NCI-H345 (cell line): ENCODE measurements around the gene COX15.
"Not testable (repeated sequence)": the region's sequence is repeated elsewhere in the genome, so short reads cannot be mapped to it uniquely, and the experiment has no call there.

ENCODE experiments used
- DNase-seq: peaks from one replicate; lab custom pipeline; 2025; lab: John Stamatoyannopoulos, UW

The COX15 gene

DNA sequence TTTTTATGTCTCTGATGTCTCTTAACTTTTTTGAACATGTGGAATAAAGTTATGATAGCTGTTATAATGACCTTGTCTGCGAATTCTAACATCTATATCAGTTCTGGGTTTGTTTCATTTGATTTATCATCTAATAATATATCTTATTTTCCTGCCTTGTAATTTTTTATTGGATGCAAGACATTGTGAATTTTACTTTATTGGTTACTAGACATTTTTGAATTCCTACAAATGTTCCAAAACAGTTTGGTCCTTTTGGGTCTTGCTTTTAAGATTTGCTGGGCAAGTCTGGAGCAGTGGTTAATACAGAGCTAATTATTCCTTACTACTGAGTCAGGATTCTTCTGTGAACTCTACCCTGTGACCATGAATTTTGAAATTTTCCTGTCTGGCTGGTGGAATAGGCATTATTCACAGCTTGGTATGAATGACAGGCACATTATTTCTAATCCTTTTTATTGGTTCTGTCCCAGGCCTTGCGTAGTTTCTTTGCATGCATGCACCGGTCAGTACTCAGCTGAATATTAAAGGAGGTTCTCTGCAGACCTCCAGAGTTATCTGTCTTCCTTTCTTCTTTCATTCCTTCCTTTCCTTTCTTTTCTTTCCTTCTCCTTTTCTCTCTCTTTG lies 9.1 kb upstream of the COX15 start:
- DNase-seq = no peak

- DNase-seq = no peak
Measured at GRCh38 chr10:99740260-99740659, 8.3 kb upstream of the COX15 start.

GRCh38 chr10:99734111-99734510 lies 2.2 kb upstream of the COX15 start:
- DNase-seq = not testable (repeated sequence)

- DNase-seq = no peak
Measured at GRCh38 chr10:99733366-99733765, 1.4 kb upstream of the COX15 start.

DNA sequence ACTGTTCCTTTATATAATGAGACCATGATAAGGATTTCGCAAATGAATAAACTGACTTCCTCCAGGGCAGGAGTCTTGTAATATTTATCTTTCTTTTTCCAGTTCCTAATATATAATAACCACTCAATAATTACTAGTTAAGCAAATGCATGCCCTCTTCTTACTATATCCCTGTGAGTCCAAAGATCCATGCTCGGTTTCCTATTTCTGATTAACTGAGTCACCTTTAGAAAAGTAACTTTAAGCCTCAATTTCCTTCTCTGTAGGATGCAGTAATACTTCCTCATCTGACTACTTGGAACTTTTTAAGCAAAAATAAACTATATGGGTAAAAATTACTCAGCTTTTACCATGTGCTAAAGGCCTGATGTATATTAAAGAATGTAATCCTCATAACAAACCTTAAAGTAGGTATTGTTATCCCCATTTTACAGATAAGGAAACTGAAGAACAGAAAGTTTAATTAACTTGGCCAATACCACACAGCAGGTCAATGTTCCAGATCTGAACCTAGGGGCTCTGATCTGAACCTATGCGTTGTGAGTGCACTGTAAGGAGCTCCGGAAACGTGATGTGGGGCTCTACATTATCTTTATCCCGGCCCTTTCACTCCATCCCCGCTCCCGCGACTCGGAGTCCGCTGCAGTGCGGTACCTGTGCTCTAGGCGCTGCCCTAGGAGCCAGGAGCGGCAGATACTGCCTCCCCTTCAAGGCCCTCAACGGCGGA lies 458 bp downstream of the COX15 start:
- no peak for DNase-seq

DNA sequence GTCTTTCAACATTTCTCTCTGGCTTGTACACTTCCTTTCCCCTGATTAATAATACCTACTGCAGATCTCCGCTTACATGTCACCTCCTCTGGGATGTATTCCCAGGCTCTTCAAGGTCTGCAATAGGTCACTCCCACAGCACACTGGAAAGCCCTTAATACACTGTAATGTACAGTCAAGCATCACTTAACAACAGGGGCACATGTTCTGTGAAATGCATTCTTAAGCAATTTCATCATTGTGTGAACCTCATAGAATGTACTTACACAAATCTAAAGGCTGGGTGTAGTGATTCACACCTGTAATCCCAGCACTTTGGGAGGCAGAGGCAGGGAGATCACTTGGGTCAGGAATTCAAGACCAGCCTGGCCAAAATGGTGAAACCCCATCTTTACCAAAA lies 1.9 kb downstream of the COX15 start:
- no peak for DNase-seq

DNA sequence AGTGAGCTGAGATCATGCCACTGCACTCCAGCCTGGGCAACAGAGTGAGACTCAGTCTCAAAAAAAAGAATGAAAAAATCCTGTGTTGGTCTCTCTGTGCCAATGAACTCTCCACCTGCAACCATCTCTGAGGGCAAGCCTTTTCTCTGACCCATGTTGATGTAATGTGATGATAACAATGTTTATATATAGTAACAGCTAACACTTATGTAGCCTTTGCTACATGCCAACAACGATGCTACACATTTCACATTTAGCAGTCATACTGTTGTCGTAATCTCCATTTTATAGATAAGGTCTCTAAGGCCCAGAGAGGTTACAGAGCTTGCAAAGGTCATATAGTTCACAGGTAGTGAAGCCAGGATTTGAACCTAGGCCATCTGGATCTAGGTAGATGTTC lies 11.5 kb downstream of the COX15 start:
- no peak for DNase-seq

DNA sequence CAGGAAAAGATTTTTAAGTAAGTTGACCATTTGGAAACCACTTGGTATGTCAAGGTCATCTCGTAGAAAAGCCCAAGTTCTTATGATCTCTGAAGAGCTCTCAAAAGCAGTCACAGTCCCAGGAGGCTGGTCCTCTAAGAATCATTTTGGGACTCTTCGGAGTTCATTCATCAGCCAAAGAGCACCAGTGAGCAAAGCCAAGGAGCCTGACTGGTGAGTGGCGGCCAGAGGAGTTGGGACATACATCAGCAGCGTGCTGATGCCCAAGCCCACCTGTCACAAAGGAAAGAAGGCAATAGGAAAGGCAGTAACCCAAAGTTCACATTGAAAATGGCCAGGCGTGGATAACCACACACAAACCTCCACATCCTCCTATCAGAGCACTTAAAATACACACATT lies 17.5 kb downstream of the COX15 start:
- DNase-seq = no peak

DNA sequence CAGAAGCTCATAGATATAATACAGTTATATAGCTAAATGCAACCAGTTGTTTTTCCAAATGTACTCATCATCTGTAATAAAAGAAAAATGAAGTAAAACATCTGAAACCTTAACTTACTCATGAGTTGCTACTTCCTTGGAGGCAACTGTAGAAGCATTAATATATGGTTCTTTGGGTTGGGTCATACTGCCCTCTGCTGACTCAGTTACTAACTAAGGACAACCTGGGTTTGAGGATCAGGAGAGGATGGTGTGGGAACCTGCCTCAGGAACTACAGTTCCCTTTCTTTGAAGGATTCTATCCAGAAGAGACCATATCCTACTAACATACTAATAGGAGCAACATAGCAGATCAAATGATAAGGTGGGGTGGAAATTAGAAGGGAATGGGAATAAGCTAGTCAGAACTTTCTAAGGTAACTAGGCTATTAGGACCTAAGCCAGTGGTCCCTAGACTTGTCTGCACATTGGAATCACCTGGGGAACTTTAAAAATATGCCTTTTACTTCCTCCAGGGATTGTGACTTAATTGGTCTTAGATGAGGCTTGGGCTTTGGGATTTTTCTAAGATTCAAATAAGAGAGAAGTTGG lies 20.7 kb downstream of the COX15 start:
- DNase-seq = no peak

DNA sequence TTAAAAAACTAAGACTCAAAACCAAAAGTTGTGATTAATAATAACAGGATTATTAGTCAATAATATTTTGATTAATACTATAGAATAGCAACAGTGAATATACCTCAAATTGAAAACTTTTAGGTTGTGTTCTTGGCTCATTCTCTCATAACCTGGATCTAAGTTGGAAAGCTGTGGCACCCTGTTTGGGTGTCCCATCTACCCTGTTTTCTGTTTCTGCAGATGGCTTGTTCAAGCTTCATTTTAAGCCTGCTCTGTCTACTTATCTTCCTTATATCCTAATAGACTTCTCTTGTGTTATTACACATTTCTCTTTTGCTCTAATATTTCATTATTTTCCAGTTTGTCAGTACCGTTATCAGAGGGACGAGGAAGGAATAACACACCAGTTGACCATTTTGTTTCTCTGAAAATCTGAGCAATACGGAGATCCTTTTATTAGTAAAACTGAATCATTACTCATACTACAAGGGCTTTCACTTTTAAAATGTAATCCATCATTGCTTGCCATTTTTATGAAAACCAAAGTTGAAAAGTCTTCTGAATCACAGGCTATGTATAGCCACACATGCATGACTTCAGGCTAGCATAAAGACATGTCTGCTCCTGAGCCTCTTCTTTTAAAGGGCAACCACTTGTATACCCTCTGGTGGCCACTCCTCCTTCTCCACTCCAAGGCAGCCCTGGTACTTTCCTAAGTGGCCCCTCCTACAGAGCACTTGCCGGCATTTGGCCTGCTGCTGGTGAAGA lies 22.3 kb downstream of the COX15 start:
- no peak for DNase-seq

DNA sequence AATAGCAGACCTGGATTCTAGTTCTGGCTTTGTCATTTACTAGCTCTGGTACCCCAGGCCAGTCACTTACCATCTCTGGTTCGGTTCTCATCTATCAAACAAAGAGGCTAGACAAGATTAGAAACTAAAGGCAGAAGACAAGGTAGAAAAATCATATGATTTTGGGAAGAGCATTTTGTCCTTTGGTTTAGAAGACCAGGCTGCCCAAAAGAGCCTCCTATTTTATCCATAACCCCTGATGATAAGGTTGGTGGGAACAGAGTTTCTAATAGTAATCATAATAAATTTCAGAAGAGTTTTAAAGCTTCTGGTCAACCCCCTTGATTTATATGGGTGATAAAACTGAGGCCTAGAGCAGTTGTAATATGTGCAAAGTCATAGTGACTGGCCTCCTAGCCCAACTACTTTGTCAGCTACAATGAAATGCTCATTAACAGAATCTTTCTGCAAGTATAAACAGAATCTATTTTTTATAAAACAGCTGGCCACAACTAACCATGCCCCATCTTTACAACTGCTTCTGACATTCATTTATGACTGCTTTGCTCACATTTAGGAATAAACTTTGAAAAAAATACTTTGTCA lies 23.4 kb downstream of the COX15 start:
- DNase-seq = no peak

GRCh38 chr10:99700649-99701048 lies 31.3 kb downstream of the COX15 start:
- no peak for DNase-seq

DNA sequence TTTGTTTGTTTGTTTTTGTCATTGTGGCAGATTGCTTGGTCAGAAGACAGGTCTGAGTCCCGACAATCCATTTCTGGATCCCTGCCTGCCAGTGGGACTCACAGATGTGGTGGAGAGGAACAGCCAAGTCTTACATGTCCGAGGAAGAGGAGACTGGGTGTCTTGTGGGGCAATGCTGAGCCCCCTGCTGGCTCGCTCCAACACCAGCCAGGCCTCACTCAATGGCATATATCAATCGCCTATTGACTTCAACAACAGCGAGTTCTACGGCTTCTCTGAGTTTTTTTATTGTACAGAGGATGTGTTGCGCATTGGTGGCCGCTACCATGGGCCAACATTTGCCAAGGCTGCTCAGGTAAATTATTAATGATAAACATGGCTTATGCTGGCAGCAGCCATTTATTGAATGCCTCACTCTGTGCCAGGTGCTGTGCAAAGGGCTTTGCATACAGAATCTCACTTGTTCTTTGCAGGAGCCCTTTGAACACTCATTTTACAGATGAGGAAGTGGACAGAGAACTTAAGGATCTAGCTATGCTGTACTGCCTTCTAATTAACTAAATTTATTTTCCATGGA lies 33.3 kb downstream of the COX15 start:
- DNase-seq = no peak

- no peak for DNase-seq
Measured at GRCh38 chr10:99695761-99696160, 36.2 kb downstream of the COX15 start.

DNA sequence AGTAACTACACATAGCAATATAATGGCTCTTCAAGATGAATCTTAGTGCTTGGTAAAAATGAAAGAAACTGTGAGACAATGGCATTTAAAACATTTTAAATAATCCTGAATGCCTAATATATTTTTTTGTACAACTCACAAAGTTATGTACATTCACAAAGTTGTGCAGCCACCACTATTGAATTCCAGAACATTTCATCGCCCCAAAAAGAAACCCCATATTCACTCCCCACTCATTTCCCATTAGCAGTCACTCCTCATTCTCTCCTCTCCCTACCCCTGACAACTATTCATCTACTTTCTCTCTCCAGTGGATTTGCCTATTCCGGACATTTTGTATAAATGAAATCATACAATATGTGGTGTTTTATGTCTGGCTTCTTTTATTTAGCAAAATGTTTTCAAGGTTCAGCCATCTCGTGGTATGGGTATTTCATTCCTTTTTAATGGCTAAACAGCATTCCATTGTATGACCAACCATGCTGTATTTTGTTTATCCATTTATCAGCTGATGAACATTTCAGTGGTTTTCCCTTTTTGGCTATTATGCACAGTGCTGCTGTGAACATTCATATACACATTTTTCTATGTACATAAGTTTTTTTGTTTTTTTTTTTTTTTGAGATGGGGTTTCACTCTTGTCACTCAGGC lies 37.9 kb downstream of the COX15 start:
- DNase-seq = no peak

- no peak for DNase-seq
Measured at GRCh38 chr10:99689461-99689860, 42.5 kb downstream of the COX15 start.

- no peak for DNase-seq
Measured at GRCh38 chr10:99685597-99685967, 46.3 kb downstream of the COX15 start.

DNA sequence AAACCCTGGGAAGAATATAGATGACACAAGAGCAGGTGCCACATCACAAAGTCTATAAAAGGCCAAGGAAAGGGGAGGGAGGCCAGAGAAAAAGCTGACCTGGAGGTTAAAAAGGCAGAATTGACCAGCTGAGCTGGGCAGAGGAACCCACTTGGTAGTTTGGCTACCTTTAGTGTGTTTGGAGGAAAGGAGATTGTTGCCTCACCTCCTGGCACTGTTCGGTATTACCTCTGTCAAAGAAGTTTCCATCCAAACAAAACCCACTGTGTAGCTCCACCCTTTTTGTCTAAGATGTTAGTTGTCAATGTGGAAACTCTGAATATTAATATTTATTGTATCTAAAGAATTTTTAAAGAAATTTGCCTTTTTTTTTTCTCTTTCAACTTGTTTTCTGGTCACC lies 49.2 kb downstream of the COX15 start:
- no peak for DNase-seq
